H1 (cell line): ENCODE measurements around the gene VSIR. TPM values are rescaled to one million over a fixed set of nuclear protein-coding genes. Genes with fewer than 3 reads are reported as not detected.

Experiments used
- MAFK ChIP-seq: IDR thresholded peaks from 2 replicates; pipeline ENCODE4 v1.6.1; 2012; ENCODE audit warnings: low read depth, mild to moderate bottlenecking, improper control_type of control experiment, low read length
- SRF ChIP-seq: IDR thresholded peaks from 2 replicates; pipeline ENCODE4 v1.6.1; 2011; ENCODE audit warnings: mild to moderate bottlenecking, low read depth, low read length, moderate library complexity
- polyA plus RNA-seq, 7 experiments: library from polyadenylated mRNA; depleted of rRNA in 3 of 7; stranded (reverse) in 5 of 7; unstranded in 2 of 7; fragments of >200 nt in 5 of 7; fragments of 200-250 nt in 2 of 7; gene quantifications; 1 replicate in 5 of 7; 2 replicates in 1 of 7; 4 replicates in 1 of 7; pipeline versions ENCODE4 v1.2.1 to v1.2.3, GENCODE V29; 2011 to 2013; ENCODE audit warnings: missing spikeins in 2 of 7, mixed read lengths in 2 of 7
- total RNA-seq: library from RNA; stranded (reverse); fragmentation: NEBNext Ultra II Directional; extraction: Animal tissue kit (Norgen Biotek cat#: 25700); gene quantifications from 2 replicates; pipeline ENCODE4 v1.2.1, GENCODE V29; 2021

Gene VSIR
- total and polyA plus RNA-seq, 2 of the 8 experiments (the other 6 are each of a cell fraction or from before 2014, with no cell fraction given): 0.33 TPM; not detected in 1

GRCh38 chr10:71741029-71741428 lies 32.3 kb downstream of the VSIR start (continued):
- TF ChIP-seq SRF (no peak), MAFK (no peak)
- TF ChIP-seq, all 59 proteins: peak for 0
